ENCODE results near the gene MYL7. TPM values are rescaled to one million over a fixed set of nuclear protein-coding genes. Genes with fewer than 3 reads are reported as not detected.

The MYL7 gene
- polyA plus RNA-seq, 3 donors = not detected

DNA sequence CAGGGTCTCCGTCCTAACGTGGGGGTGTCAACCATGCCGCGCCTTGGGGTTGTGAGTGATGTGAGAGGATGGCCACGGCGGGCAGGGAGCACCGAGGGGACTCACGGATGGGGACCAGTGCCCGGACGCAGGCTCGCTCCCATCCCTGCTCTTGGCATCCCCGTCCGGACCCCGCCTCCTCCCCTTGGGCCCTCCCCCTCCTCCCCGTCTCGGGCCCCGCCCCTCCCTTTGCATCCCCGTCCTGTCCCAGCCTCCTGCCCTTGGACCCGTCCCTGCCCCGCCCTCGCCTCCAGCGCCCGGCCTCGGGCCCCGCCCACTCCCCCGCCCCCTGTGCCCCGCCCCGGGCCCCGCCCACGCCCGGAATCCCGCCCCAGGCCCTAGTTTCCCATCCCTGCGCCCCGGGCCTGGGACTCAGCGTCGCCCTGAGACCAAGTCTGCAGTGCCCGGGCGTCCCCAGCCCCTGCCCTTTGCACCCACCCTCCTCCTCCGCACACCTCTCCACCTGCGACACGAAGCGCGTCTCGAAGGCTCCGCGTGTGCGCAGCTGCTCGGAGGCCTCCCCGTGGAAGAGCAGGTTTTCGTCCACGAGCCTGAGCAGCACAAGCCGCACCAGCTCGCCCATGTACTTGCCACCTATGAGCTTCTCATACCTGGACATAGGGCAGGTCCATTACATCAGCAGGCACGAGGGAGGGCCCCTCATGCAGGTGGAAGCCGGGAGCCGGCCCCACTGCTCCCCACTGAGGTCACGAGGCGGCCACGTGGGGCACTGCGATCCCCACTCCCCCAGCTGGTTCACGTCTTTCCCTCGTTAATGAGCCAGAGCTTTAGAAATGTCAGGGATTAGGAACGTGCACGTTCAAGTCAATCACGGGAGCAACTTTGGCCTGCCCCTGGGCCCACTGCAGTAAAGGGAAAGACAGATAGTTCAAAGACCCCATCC is 5.1 kb upstream of the MYL7 start:
- Mint-ChIP-seq H3K9me3 (peaks cover 0 to 9% (median 0%) of the 10 kb centered on the region in 7 donors), H3K27me3 (ENCODE audit: low read depth in 3 of 3) (peaks cover 23 to 42% (median 37%) of the 10 kb centered on the region in 3 donors), H3K4me3 (peak overlapping the region; percentile 67 to 81), H3K36me3 (no peaks in the 10 kb centered on the region), H3K27ac (peak overlapping the region in 1 of 7 donors; percentile 25), H3K4me1 (peaks cover 14% of the 10 kb centered on the region)
- Histone ChIP-seq H3K27me3 (ENCODE audit: control insufficient read depth in 2 of 2, insufficient read depth in 2 of 2, low read length in 2 of 2) (peaks cover 0 to 37% of the 10 kb centered on the region in 2 donors), H3K4me1 (ENCODE audit: control insufficient read depth in 1 of 2, insufficient read depth in 2 of 2, low read length in 2 of 2) (peaks cover 11 to 14% of the 10 kb centered on the region in 2 donors), H3K79me2 (ENCODE audit: insufficient read depth, low read length) (no peaks in the 10 kb centered on the region), H2AFZ (ENCODE audit: insufficient read depth, low read depth, low read length, poor library complexity, severe bottlenecking) (peak overlapping the region; percentile 71), H3K4me2 (replicated peaks; ENCODE audit: extremely low read depth, low read length, poor library complexity, severe bottlenecking) (peak overlapping the region; percentile 67), H4K20me1 (ENCODE audit: insufficient read depth, low read length) (no peaks in the 10 kb centered on the region), H3K4me3 (replicated peaks in 1 of 3; ENCODE audit: low read depth in 2 of 3, low read length in 3 of 3) (peak overlapping the region in 1 of 3 experiments; percentile 58), H3K9me3 (replicated peaks in 1 of 2; ENCODE audit: control insufficient read depth in 1 of 2, insufficient read depth in 1 of 2, low read length in 2 of 2) (peaks cover 0 to 3% of the 10 kb centered on the region in 2 donors), H3K9ac (ENCODE audit: insufficient read depth, low read length, poor library complexity, severe bottlenecking) (no peak overlapping the region), H3K36me3 (replicated peaks in 1 of 2; ENCODE audit: control insufficient read depth in 1 of 2, insufficient read depth in 2 of 2, low read length in 2 of 2) (no peaks in the 10 kb centered on the region), H3K27ac (ENCODE audit: low read depth in 1 of 2, low read length in 2 of 2) (no peak overlapping the region)
- WGBS (ENCODE audit: insufficient coverage) = 18% methylated on average over 45 of the region's 65 CpGs
- TF ChIP-seq, protein P1, sequence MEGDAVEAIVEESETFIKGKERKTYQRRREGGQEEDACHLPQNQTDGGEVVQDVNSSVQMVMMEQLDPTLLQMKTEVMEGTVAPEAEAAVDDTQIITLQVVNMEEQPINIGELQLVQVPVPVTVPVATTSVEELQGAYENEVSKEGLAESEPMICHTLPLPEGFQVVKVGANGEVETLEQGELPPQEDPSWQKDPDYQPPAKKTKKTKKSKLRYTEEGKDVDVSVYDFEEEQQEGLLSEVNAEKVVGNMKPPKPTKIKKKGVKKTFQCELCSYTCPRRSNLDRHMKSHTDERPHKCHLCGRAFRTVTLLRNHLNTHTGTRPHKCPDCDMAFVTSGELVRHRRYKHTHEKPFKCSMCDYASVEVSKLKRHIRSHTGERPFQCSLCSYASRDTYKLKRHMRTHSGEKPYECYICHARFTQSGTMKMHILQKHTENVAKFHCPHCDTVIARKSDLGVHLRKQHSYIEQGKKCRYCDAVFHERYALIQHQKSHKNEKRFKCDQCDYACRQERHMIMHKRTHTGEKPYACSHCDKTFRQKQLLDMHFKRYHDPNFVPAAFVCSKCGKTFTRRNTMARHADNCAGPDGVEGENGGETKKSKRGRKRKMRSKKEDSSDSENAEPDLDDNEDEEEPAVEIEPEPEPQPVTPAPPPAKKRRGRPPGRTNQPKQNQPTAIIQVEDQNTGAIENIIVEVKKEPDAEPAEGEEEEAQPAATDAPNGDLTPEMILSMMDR (IDR thresholded peaks at IDR 0.05) = no peak
- intact Hi-C loops (cut with micrococcal nuclease) = no loop called here
- peak; percentile 4 to 41 (median 38) for DNase-seq

DNA sequence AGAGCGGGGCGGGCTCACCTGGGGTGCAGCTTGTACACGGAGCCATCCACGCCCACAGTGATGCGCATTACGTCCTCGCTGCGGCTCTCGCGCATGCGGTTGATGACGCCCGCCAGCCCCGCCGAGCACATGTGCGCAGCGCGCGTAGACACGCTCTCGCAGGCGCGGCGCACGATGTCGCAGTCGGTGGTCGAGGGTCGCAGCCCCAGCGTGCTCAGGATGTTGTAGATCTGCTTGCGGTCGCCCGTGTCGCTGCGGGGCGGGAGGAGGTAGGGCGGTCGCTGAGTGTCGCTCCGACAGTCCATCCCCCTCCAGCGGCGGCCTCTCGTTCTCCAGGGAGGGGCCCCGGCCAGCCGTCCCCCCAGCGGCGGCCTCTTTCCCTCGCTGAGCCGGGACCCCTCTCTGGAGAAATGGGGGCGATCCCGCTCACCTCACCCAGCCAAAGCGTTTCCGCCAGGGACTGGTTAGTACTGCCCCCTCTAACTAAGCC is 4.4 kb upstream of the MYL7 start:
- Histone ChIP-seq H3K9me3 (replicated peaks in 1 of 2; ENCODE audit: control insufficient read depth in 1 of 2, insufficient read depth in 1 of 2, low read length in 2 of 2) (peaks cover 0 to 3% of the 10 kb centered on the region in 2 donors), H3K27me3 (ENCODE audit: control insufficient read depth in 2 of 2, insufficient read depth in 2 of 2, low read length in 2 of 2) (peaks cover 0 to 37% of the 10 kb centered on the region in 2 donors), H3K4me1 (ENCODE audit: control insufficient read depth in 1 of 2, insufficient read depth in 2 of 2, low read length in 2 of 2) (peaks cover 11 to 14% of the 10 kb centered on the region in 2 donors), H4K20me1 (ENCODE audit: insufficient read depth, low read length) (no peaks in the 10 kb centered on the region), H3K36me3 (replicated peaks in 1 of 2; ENCODE audit: control insufficient read depth in 1 of 2, insufficient read depth in 2 of 2, low read length in 2 of 2) (no peaks in the 10 kb centered on the region), H2AFZ (ENCODE audit: insufficient read depth, low read depth, low read length, poor library complexity, severe bottlenecking) (peak overlapping the region; percentile 53), H3K79me2 (ENCODE audit: insufficient read depth, low read length) (no peaks in the 10 kb centered on the region), H3K9ac (ENCODE audit: insufficient read depth, low read length, poor library complexity, severe bottlenecking) (no peak overlapping the region), H3K27ac (ENCODE audit: low read depth in 1 of 2, low read length in 2 of 2) (no peak overlapping the region), H3K4me2 (replicated peaks; ENCODE audit: extremely low read depth, low read length, poor library complexity, severe bottlenecking) (peak overlapping the region; percentile 67), H3K4me3 (replicated peaks in 1 of 3; ENCODE audit: low read depth in 2 of 3, low read length in 3 of 3) (peak overlapping the region in 1 of 3 experiments; percentile 58)
- H3K4me1 Mint-ChIP-seq = peaks cover 14% of the 10 kb centered on the region
- intact Hi-C loops (cut with micrococcal nuclease) = no loop called here
- H3K27ac Mint-ChIP-seq = no peak overlapping the region
- peaks cover 0 to 9% (median 0%) of the 10 kb centered on the region in 7 donors for H3K9me3 Mint-ChIP-seq
- H3K36me3 Mint-ChIP-seq = no peaks in the 10 kb centered on the region
- H3K4me3 Mint-ChIP-seq = peak overlapping the region; percentile 67 to 81
- H3K27me3 Mint-ChIP-seq (ENCODE audit: low read depth in 3 of 3) = peaks cover 23 to 42% (median 37%) of the 10 kb centered on the region in 3 donors
- TF ChIP-seq, protein P1 (IDR thresholded peaks at IDR 0.05) = no peak
- WGBS (ENCODE audit: insufficient coverage) = 12% methylated on average over 43 of the region's 53 CpGs
- no peak for DNase-seq
